T-helper 17 cell (primary cell): ENCODE data around the gene ERLIN1. TPM values are rescaled to one million over a fixed set of nuclear protein-coding genes. Genes with fewer than 3 reads are reported as not detected.

Experiments used
- ATAC-seq: fragments of 150-1000 bp; cut with Tn5 transposase; 2 replicates; pipeline ENCODE4 v1.10.0; 2021; ENCODE audit warnings: mild to moderate bottlenecking, moderate library complexity
- DNase-seq, 3 donors: peaks; one replicate each; pipeline versions ENCODE4 v3.0.0 to v3.0.0-alpha.2; 2020 to 2021
- H3K9me3 ChIP-seq: one replicate; pipeline ENCODE4 v1.7.0; 2013; ENCODE audit warnings: low read length, mild to moderate bottlenecking; ENCODE audit not compliant: control insufficient read depth, poor library complexity, severe bottlenecking
- H3K27ac Mint-ChIP-seq: one replicate; pipeline ENCODE4 v1.8.0; 2022; ENCODE audit warnings: mild to moderate bottlenecking, moderate library complexity, mixed read lengths
- H3K27me3 Mint-ChIP-seq: one replicate; pipeline ENCODE4 v1.8.0; 2022; ENCODE audit warnings: mixed read lengths
- H3K36me3 Mint-ChIP-seq: one replicate; pipeline ENCODE4 v1.8.0; 2022; ENCODE audit warnings: low read depth, mixed read lengths
- H3K4me1 Mint-ChIP-seq: one replicate; pipeline ENCODE4 v1.8.0; 2022; ENCODE audit warnings: mild to moderate bottlenecking, mixed read lengths
- H3K4me3 Mint-ChIP-seq: one replicate; pipeline ENCODE4 v1.8.0; 2022; ENCODE audit warnings: mild to moderate bottlenecking, moderate library complexity, mixed read lengths
- total RNA-seq, 4 donors: library from RNA in 2 of 4; stranded (reverse) in 2 of 4; gene quantifications; one replicate each; pipeline ENCODE4 v1.2.3 and lab custom pipeline; 2022 to 2026

The ERLIN1 gene
- total RNA-seq (1 to 10 TPM; 3.7 to 5.7 TPM), total RNA-seq (lab: John Stamatoyannopoulos, UW) (10.3 to 18.5 reads per million in 2 donors)

GRCh38 chr10:100185364-100186252 is at the start of gene ERLIN1:
Gene ERLIN1 (minus strand): TSS chr10:100186029. CDS start chr10:100185626, 403 bp downstream.
- Mint-ChIP-seq H3K4me1 (peaks cover 46% of the 10 kb centered on the region), H3K27ac (peak within 1 kb of the TSS; percentile 98), H3K27me3 (no peaks in the 10 kb centered on the region), H3K36me3 (peaks cover 6% of the 10 kb centered on the region), H3K4me3 (peak within 1 kb of the TSS; percentile 97)
- ATAC-seq (peak; percentile 94), DNase-seq (peak; percentile 90 to 93 (median 90))
- no peaks in the 10 kb centered on the region for H3K9me3 ChIP-seq

- no peak for DNase-seq
- no peaks in the 10 kb centered on the region for H3K9me3 ChIP-seq
- H3K4me3 Mint-ChIP-seq = peak overlapping the region; percentile 19
- H3K4me1 Mint-ChIP-seq = peaks cover 14% of the 10 kb centered on the region
- no peak overlapping the region for H3K27ac Mint-ChIP-seq
- no peaks in the 10 kb centered on the region for H3K27me3 Mint-ChIP-seq
- H3K36me3 Mint-ChIP-seq = peaks cover 8% of the 10 kb centered on the region
- no peak for ATAC-seq
Measured at GRCh38 chr10:100232101-100232500, 46.3 kb upstream of the ERLIN1 start.

GRCh38 chr10:100229819-100230422 is 44.1 kb upstream of the ERLIN1 start:
- ATAC-seq = no peak
- no peak for DNase-seq
- Mint-ChIP-seq H3K27me3 (no peaks in the 10 kb centered on the region), H3K4me1 (peaks cover 23% of the 10 kb centered on the region), H3K36me3 (peaks cover 10% of the 10 kb centered on the region), H3K4me3 (peak overlapping the region; percentile 96), H3K27ac (peak overlapping the region; percentile 90)
- H3K9me3 ChIP-seq = no peaks in the 10 kb centered on the region

- Mint-ChIP-seq H3K4me1 (peaks cover 20% of the 10 kb centered on the region), H3K27ac (peak overlapping the region; percentile 37), H3K36me3 (peaks cover 8% of the 10 kb centered on the region), H3K27me3 (no peaks in the 10 kb centered on the region), H3K4me3 (no peak overlapping the region)
- ATAC-seq (no peak), DNase-seq (no peak)
- H3K9me3 ChIP-seq = no peaks in the 10 kb centered on the region
Measured at GRCh38 chr10:100223879-100224278, 38.0 kb upstream of the ERLIN1 start.

GRCh38 chr10:100222529-100222928 is 36.7 kb upstream of the ERLIN1 start:
- Mint-ChIP-seq H3K27ac (no peak overlapping the region), H3K4me3 (no peak overlapping the region), H3K36me3 (peaks cover 7% of the 10 kb centered on the region), H3K4me1 (peaks cover 10% of the 10 kb centered on the region), H3K27me3 (no peaks in the 10 kb centered on the region)
- ATAC-seq (no peak), DNase-seq (no peak)
- no peaks in the 10 kb centered on the region for H3K9me3 ChIP-seq

- no peak overlapping the region for H3K27ac Mint-ChIP-seq
- no peaks in the 10 kb centered on the region for H3K9me3 ChIP-seq
- no peak overlapping the region for H3K4me3 Mint-ChIP-seq
- no peaks in the 10 kb centered on the region for H3K27me3 Mint-ChIP-seq
- peaks cover 19% of the 10 kb centered on the region for H3K36me3 Mint-ChIP-seq
- no peak for DNase-seq
- peaks cover 3% of the 10 kb centered on the region for H3K4me1 Mint-ChIP-seq
- ATAC-seq = no peak
Measured at GRCh38 chr10:100216006-100216405, 30.2 kb upstream of the ERLIN1 start.

- Mint-ChIP-seq H3K4me1 (peaks cover 11% of the 10 kb centered on the region), H3K27me3 (no peaks in the 10 kb centered on the region), H3K36me3 (peaks cover 6% of the 10 kb centered on the region), H3K4me3 (no peak overlapping the region), H3K27ac (no peak overlapping the region)
- no peaks in the 10 kb centered on the region for H3K9me3 ChIP-seq
- no peak for ATAC-seq
- no peak for DNase-seq
Measured at GRCh38 chr10:100209303-100209702, 23.5 kb upstream of the ERLIN1 start.

GRCh38 chr10:100208276-100208675 is 22.4 kb upstream of the ERLIN1 start:
- ATAC-seq = no peak
- Mint-ChIP-seq H3K4me3 (no peak overlapping the region), H3K4me1 (peaks cover 12% of the 10 kb centered on the region), H3K27me3 (no peaks in the 10 kb centered on the region), H3K27ac (no peak overlapping the region), H3K36me3 (peaks cover 4% of the 10 kb centered on the region)
- H3K9me3 ChIP-seq = no peaks in the 10 kb centered on the region
- no peak for DNase-seq

GRCh38 chr10:100204370-100204769 is 18.5 kb upstream of the ERLIN1 start:
- ATAC-seq = peak; percentile 93
- Mint-ChIP-seq H3K4me3 (no peak overlapping the region), H3K27ac (peak overlapping the region; percentile 85), H3K36me3 (peaks cover 3% of the 10 kb centered on the region), H3K4me1 (peaks cover 17% of the 10 kb centered on the region), H3K27me3 (no peaks in the 10 kb centered on the region)
- H3K9me3 ChIP-seq = no peaks in the 10 kb centered on the region
- no peak for DNase-seq

- peak overlapping the region; percentile 51 for H3K27ac Mint-ChIP-seq
- ATAC-seq (no peak), DNase-seq (no peak)
- H3K4me1 Mint-ChIP-seq = peaks cover 17% of the 10 kb centered on the region
- H3K36me3 Mint-ChIP-seq = peaks cover 6% of the 10 kb centered on the region
- H3K9me3 ChIP-seq = no peaks in the 10 kb centered on the region
- H3K27me3 Mint-ChIP-seq = no peaks in the 10 kb centered on the region
- no peak overlapping the region for H3K4me3 Mint-ChIP-seq
Measured at GRCh38 chr10:100201549-100201948, 15.7 kb upstream of the ERLIN1 start.

GRCh38 chr10:100194711-100195110 is 8.9 kb upstream of the ERLIN1 start:
- ATAC-seq (no peak), DNase-seq (no peak)
- Mint-ChIP-seq H3K36me3 (peaks cover 10% of the 10 kb centered on the region), H3K27me3 (no peaks in the 10 kb centered on the region), H3K27ac (peak overlapping the region; percentile 53), H3K4me3 (no peak overlapping the region), H3K4me1 (peaks cover 15% of the 10 kb centered on the region)
- H3K9me3 ChIP-seq = no peaks in the 10 kb centered on the region

- ATAC-seq (no peak), DNase-seq (no peak)
- H3K4me3 Mint-ChIP-seq = no peak overlapping the region
- H3K36me3 Mint-ChIP-seq = peaks cover 8% of the 10 kb centered on the region
- H3K4me1 Mint-ChIP-seq = peaks cover 19% of the 10 kb centered on the region
- no peaks in the 10 kb centered on the region for H3K9me3 ChIP-seq
- H3K27ac Mint-ChIP-seq = no peak overlapping the region
- H3K27me3 Mint-ChIP-seq = no peaks in the 10 kb centered on the region
Measured at GRCh38 chr10:100192350-100192749, 6.5 kb upstream of the ERLIN1 start.
